Occipital lobe (tissue), 2 donors: ENCODE data around the gene RHCG. TPM values are rescaled to one million over a fixed set of nuclear protein-coding genes. Genes with fewer than 3 reads are reported as not detected.

ENCODE experiments used
- DNase-seq: peaks from one replicate; lab custom pipeline; 2025; lab: John Stamatoyannopoulos, UW
- total RNA-seq: library from RNA; depleted of rRNA; stranded (reverse); fragments of >200 nt; gene quantifications from one replicate; pipeline ENCODE4 v1.2.3, GENCODE V29; 2014

RHCG gene
- total RNA-seq, result 2.7 TPM

DNA sequence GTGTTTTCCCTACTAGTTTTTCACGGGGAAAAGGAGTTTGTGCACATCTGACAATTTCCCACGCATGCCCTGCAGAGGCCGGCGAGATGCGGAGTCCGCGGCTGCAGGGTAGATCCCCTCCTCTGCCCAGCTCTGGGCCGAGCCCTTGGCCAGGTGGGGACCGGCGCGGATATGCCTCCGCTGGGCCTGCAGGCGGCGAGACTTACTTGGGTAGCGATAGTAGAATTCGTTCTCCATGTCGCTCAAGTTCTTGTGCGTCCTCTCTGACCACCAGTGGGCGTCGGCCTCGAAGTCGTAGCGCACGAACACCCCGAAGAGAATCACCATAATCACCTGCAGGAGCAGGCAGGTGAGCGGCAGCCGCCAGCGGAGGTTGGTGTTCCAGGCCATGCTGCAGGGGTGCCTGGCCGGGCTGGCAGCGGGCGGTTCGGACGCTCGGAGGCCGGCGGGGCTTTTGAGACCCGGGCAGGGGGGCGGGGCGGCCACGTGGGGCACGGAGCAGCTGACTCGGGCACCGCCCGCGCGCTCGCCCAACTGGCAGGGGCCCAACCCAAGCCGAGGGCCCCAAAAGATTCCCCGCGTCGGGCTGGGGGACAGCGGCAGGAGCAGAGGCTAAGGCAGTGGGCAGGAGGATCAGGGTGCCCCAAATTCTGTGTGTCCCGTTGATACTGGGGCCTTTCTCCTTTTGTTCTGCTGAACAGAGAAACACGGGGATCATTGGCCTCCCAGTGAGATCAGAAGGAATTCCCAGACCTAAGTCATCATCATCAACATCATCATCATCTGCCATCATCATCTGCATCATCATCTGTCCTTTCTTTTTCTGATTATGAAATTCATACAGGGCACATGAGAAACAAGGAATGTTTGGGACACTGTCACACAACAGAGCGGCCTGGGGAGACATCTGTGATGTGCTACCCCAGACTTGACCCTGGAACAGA lies at the start of gene RHCG:
TSS of gene RHCG (minus strand) at position 429 of the 944 bp plus-strand sequence. CDS start at position 390, 39 bp downstream.
- DNase-seq, result no peak

DNA sequence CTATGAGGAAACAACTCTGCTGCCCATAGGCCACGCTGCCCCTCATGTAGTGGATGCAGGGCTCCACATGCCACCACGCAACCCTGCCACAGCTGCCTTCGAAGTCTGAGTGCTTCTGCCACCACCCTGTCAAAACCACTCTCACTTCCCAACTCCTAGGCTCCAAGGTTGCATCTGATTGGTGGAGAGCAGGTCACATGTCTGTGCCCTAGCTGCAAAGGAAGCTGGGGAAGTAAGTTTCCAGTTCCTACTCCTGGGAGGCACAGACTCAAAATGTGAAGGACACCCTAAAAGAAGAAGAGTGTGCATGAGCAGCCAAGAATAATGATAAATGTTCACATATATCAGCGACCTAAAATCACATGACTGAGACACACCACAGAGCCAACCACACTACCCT lies 47.0 kb upstream of the RHCG start:
- no peak for DNase-seq

DNA sequence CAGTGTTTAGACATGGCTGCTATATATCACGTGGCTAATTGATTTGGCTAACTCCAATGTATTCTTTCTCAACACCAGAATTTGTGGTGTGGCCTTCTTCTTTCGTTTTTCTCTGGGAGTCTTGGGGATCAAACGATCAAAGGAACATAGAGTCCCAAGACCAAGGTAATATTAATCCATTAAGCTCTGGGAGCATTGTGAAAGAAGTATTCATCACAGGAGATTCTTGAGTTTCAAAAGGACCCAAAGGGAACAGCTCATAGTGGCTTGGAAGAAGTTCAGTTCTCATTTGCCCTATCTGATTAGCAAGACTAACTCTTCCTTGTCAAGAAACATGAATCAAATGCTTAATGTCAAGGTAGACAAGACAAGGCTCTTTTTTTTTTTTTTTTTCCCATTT lies 46.0 kb upstream of the RHCG start:
- DNase-seq, result no peak

DNA sequence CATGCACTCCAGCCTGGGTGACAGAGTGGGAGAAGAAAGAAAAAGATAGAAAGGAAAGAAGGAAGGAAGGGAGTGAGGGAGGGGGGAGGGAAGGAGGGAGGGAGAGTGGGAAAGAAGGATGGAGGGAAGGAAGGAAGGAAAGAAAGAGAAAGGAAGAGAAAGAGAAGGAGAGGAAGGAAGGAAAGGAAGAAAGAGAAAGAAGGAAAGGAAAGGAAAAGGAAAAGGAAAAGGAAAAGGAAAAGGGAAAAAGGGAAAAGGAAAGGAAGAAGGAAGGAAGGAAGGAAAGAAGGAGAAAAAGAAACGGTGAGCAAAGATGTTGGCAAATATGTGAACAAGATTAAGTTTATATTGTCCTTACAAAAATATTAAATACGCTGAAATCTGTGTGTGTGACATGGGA lies 42.6 kb upstream of the RHCG start:
- no peak for DNase-seq

DNA sequence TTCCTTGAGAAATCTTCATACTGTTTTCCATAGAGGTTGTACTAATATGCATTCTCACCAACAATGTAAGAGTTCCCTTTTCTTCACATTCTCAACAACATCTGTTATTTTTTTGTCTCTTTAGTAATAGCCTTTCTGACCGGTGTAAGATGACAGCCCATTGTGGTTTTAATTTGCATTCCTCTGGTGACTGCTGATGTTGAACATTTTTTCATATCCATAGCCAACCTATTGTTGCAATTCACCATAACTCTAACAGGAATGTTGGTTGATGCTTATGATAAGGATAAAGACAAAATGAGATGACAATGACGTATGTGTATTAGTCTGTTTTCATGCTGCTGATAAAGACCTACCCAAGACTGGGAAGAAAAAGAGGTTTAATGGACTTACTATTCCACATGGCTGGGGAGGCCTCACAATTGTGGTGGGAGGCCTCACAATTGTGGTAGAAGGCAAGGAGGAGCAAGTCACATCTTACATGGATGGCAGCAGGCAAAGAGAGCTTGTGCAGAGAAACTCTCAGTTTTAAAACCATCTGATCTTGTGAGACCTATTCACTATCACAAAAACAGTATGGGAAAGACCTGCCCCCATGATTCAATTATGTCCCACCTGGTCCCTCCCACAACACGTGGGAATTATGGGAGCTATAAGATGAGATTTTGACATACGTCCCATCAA lies 37.6 kb upstream of the RHCG start:
- DNase-seq, result no peak

DNA sequence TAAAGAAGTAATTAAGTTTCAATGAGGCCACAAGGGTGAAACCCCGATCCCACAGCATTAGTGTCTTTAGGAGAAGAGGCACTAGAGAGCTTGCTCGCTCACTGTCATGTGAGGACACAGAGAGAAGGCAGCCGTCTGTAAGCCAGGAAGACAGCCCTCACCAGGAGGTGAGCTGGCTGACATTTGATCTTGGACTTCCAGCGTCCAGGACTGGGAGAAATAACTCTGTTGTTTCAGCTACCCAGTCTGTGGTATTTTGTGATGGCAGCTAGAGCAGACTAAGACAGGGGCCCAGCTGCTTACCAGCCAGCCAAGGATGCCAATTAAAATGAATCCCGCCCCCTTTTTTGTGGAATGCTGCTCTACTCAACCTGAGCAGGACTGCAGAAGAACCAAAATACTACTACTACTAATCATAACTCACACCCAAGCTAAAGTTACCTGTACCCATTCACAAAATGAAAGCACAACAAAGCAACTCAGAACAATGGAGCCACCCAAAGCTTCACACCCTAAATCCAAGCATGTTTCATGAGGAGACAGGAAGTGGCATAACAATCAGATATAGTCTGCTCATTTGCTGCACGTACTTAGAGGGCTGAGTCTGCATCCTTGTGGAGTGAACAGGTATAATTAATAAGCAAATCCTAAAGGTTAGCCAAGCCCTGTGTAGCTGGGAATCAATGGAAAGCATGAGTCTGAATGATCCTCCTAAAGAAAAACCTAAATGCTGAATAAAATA lies 35.6 kb upstream of the RHCG start:
- DNase-seq, result no peak

DNA sequence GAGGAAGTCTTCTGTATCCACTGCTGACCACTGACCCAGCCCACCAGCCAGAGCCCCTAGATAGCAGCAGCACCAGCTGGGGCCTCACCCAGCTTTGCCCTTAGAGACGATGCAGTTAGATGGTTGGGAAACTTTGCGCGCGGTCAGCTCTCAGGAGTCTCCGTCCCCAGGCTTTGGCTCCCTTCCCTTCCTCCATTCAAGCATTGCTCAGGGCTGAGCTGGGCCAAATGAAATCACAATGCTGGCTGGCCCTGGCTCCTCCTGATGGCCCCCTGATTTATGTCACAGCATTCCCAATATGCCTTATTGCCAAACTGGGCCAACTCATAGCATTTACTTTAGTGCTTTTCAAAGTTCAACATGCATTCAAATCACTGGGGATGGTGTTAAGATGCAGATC lies 34.6 kb upstream of the RHCG start:
- no peak for DNase-seq

DNA sequence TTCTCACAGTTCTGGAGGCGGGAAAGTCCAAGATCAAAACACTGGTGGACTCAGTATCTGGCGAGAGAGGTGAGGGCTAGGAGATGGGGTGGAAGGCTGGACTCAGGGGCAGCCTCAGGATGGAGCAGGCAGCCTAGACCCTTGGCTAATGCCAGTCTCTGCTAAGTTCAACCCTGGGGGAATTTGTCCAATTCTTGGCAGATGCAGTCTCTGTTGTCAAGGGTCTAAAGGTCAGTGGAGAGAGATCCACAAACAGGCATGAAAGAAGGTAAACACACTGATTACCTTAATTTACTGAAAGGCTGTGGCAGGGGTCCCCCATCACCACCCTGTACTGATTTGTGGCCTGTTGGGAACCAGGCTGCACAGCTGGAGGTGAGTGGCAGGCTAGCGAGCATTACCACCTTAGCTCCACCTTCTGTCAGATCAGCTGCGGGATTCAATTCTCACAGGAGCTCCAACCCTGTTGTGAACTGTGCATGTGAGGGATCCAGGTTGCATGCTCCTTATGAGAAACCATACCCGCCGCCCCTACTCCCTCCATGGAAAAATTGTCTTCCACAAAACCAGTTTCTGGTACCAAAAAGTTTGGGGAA lies 32.5 kb upstream of the RHCG start:
- no peak for DNase-seq

DNA sequence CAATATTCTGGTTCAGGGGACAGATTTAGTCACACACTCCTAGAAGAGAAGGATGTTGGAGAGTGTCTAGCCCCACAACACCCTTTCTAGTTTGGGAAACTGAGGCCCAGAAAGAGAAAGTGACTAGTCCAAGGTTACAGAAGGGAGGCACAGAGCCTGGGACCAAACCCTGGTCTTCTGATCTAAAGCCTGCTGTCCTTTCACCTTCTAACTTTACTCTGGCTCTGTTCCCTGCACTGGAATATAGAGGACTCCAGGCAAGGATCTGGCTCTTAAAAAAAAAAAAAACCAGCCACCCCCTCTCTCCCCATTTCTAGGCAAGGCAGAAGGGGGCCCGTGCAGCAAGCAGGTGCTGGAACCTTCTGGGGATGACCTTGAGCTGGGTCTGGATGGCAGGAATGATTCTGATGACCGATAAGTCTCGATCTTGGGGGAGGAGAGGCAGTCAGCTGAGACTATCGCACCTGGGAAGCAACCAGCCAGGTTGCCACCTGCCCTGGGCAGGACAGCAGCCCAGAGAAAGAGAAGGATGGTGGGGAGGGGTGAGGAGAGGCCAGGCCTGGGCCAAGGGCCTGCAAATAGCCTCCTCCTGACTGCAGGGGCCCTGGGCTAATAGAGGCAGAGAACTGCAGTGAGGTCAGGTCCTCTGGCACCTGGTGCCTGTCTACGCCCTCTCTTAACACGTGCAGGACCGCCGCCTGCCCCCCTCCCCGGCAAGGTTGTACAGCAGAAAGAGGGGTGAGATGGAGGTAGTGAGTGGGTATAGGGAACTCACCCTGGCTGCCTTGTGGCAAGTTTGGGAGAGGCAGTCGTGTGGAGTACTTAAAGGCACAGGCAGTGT lies 30.4 kb upstream of the RHCG start:
- no peak for DNase-seq

DNA sequence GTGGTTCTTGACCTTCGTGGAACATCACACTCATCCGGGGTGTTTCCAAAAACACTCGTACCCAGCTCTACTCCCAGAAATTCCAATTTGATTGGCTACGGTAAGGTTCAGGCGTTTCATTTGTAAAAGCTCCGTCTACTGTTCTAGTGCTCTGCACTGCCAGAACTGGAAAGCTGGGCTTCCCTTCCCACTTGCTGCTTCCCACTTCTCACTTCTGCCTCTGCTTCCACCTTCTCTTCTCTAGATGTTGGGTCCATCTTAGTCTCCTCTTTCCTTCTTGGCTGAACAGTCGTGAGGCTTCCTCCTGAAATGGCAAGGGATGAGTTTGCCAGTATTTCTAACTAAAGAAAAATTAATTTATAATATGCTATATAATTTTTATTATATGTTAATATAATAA lies 29.8 kb upstream of the RHCG start:
- DNase-seq, result no peak

DNA sequence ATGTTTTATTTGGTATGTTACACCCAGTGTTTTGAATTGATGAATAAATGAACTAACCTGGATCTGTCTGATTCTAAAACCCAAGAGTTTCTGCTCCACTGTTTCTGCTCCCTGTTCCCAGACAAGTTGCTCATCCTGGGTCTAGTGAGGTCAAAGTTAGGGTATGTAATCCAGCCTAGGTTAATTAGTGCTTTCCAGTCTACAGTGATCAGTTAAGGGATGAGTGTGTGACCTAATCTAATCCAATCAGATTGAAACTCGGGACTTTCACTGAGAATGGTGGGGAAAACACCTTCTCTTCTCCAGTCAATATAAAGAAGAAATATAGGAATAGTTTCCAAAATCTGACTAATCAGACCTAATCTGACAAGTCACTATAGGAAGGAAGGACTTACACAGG lies 27.8 kb upstream of the RHCG start:
- DNase-seq, result no peak

DNA sequence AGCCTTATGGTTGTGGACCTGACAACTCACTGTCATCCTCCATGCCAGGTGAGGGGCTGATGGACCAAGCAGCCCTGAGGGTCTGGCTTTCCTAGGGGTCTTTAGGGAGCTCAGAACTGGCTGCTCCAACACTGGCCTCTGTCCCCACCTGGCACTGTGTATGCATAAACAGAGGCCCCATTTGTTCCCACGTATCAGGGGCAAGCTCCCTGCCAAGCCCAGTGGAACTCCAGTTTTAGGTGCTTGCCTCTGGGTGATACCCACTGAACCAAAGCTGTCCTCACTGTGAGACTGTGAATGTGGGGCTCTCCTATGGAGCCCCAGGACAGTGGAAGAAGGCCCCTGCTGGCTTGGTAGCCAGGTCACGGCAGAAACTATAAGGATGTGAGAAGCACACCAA lies 26.7 kb upstream of the RHCG start:
- no peak for DNase-seq

DNA sequence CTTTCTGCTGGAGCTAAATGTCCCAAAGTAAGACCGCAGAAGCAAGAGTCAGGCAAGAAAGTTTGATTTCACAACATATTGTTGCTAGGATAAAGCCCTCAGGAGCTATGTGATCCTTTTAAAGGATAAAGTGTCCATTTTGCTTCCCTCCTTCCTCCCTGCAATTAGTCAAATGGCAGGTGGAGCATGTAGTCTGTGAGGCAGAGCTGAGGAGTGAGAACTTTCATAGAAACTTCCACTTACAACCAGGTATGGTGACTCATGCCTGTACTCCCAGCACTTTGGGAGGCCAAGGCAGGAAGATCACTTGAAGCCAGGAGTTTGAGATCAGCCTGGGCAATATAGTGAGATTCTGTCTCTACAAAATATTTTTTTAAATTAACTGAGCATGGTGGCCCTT lies 25.2 kb upstream of the RHCG start:
- no peak for DNase-seq

DNA sequence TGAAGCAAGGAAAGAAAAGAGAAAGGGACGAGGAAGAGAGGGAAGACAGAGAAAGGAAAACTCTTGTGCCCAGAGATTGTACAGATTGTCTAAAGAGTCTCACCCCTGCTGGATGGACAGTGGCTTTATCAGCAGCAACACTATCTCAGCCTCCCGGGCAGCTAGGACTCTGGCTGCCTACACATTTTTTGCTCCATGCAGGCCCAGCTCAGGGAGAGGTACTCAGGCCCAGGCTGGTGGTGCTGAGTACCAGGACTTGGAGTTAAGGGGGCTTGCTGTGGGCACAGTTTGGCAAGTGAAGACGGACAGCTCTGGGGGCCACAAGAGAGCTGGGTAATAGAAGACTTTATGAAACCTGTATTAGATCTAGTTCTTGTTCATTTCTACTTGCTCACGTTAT lies 19.1 kb upstream of the RHCG start:
- DNase-seq, result no peak

DNA sequence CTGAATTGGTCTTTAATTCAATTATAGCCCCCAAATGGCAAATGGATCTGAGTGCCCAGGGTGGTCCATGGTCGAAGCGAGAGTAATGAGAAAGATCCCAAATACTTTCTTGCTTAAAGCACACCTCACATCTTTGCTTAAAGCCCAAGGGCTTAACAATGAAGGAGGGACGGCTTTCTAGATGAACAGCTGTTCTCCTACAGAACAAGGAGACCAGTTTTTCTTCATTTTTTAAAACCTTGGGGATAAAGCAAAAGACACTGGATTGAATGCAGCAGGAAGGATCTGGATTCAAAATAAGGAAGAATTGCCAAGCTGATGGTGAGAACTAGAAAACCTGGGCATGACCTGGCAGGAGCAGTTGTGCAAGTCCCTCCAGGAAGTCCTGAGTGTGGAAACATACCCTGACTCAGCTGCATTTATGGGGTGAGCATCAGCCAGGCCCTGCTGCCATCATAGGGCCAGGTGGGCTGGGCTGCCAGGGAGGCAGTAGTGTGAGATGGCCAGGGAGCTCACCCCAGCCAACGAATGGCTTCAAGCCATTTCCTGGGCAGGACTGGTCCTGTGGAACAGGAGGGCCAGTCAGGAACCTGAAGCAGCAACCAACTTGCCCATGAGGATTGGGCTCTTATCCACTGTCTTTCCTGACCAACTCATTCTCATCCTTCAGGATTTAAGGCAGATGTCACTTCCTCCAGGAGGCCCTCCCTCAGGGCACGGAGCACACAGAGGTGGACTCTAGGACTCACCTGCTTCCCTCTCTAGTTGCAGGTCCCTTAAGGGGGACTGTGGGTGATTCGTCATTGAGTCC lies 18.4 kb upstream of the RHCG start:
- no peak for DNase-seq

DNA sequence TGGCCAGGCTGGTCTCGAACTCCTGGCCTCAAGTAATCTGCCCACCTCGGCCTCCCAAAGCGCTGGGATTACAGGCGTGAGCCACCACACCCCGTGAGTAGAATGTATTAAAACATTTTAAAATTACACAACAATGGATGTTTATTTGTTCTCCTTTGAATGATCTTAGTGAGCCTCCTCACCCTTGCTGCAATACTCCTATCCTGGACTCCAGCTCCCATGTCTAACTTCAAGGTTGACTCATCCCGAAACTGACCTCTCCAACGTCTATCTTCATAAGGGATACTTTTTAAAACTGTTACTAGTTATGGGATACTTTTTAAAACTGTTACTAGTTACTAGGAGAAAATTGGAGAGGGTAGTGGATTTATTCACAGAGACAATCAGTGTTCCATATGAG lies 17.8 kb upstream of the RHCG start:
- DNase-seq, result no peak

DNA sequence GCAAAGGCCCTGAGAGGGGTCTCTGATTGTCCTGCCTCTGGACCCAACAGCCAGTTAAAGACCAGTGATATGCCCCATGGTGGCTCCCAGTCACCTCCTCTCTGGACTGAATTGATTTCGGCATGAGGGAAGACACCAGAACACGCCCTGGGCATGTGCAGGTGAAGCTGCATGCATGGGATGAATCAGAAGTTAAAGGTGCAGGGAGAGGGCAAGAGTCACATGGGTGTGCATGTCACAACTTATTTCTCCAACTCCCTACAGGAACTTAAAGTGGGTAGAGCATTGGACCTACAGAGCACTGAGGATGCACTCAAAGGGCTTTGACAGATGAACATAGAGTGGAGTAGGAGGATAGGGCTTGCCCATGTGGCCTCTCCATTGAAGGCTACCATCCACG lies 16.9 kb upstream of the RHCG start:
- no peak for DNase-seq

DNA sequence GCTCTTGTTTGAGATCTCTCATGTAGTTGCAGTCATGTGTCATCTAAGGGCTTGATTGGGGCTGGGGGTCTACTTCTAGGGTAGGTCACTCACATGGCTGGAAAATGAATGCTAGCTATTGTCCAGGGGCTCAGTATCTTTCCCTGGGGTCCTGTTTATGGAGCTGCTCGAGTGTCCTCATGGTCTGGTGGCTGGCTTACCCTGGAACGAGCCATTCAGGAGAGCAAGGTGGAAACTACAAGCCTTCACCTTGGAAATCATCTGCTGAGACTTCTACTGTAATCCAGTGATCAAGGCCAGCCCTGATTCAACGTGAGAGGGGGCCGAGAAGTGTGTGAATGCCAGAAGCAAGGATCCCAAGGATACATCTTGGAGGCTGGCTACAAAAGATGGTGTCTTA lies 16.2 kb upstream of the RHCG start:
- DNase-seq, result no peak

DNA sequence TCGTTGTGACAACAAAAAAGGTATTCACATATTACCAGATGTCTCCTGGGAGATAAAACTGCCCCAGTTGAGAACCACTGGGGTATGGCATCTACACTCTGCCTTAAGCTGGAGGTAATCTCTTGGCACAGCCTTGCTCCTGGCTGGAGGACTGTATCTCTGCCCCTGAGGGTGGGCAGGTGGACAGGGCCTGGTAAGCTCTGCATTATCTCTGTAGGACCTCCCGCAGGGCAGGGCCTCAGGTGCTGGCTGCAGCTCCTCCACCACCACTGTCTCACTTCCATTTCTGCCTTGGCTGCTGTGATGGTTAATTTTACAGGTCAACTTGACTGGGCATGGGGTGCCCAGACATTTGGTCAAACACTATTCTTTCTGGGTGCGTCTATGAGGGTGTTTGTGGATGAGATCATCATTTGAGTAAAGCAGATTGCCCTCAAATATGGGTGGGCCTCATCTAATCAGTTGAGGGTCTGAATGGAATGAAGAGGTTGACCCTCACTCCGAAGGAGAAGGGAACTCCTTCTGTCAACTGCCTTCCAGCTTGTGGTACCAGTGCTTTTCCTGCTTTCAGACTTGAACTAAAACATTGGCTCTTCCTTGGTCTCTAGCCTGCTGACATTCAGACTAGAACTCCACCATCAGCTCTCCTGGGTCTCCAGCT lies 9.8 kb upstream of the RHCG start:
- DNase-seq, result no peak

DNA sequence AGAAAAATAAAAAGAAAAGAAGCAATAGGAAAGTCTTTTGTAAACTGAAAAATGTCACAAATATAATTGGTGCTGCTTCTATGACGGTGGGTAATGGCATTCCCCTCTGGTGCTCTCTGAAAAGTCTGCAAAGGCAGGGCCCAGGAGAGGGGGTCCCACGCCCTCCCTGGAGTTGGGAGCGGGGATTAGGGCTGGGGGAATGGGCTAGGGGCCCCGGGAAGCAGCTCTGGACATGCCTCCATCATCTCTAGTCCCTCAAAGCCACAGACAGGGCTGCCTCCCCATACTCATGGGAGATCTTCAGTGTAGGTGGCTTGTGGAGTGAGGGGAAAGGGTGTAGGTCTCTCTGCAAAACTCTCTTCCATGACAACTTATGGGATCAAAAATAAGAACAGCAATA lies 7.8 kb upstream of the RHCG start:
- no peak for DNase-seq
